ENCODE results near the gene HTR1D. TPM values are rescaled to one million over a fixed set of nuclear protein-coding genes. Genes with fewer than 3 reads are reported as not detected.

Gene HTR1D
- total RNA-seq, 1 donor from 2014 or later = not detected

DNA sequence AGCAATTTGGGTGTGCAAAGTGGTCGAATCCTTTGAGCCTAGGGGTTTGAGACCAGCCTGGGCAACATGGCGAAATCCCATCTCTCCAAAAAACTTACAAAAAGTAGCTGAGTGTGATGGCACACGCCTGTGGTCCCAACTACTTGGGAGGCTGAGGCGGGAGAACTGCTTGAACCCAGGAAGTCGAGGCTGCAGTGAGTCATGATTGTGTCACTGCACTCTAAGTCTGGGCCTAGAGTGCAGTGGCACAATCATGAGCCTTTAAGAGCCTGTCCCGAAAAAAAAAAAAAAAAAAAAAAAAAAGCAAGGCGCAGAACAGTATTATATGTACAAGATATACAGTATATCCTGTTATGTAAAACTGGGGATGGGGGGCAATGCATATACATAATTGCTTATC is 25.1 kb upstream of the HTR1D start:
- no peak overlapping the region for H3K4me3 ChIP-seq
- no peaks in the 10 kb centered on the region for H3K36me3 ChIP-seq
- no peak for TF ChIP-seq POLR2AphosphoS5 (IDR thresholded peaks at IDR 0.05; ENCODE audit: insufficient read depth in 1 of 2, low read depth in 1 of 2)
- TF ChIP-seq, protein P1, sequence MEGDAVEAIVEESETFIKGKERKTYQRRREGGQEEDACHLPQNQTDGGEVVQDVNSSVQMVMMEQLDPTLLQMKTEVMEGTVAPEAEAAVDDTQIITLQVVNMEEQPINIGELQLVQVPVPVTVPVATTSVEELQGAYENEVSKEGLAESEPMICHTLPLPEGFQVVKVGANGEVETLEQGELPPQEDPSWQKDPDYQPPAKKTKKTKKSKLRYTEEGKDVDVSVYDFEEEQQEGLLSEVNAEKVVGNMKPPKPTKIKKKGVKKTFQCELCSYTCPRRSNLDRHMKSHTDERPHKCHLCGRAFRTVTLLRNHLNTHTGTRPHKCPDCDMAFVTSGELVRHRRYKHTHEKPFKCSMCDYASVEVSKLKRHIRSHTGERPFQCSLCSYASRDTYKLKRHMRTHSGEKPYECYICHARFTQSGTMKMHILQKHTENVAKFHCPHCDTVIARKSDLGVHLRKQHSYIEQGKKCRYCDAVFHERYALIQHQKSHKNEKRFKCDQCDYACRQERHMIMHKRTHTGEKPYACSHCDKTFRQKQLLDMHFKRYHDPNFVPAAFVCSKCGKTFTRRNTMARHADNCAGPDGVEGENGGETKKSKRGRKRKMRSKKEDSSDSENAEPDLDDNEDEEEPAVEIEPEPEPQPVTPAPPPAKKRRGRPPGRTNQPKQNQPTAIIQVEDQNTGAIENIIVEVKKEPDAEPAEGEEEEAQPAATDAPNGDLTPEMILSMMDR (IDR thresholded peaks at IDR 0.05) = no peak
- no peak for TF ChIP-seq POLR2A (IDR thresholded peaks at IDR 0.05)
- DNase-seq (ENCODE audit: extremely low spot score in 2 of 2) = no peak
- intact Hi-C loops (cut with DNase I) = no loop called here
- H3K27ac ChIP-seq = no peak overlapping the region
- no peaks in the 10 kb centered on the region for H3K27me3 ChIP-seq
- no peaks in the 10 kb centered on the region for H3K9me3 ChIP-seq
- no peaks in the 10 kb centered on the region for H3K4me1 ChIP-seq

DNA sequence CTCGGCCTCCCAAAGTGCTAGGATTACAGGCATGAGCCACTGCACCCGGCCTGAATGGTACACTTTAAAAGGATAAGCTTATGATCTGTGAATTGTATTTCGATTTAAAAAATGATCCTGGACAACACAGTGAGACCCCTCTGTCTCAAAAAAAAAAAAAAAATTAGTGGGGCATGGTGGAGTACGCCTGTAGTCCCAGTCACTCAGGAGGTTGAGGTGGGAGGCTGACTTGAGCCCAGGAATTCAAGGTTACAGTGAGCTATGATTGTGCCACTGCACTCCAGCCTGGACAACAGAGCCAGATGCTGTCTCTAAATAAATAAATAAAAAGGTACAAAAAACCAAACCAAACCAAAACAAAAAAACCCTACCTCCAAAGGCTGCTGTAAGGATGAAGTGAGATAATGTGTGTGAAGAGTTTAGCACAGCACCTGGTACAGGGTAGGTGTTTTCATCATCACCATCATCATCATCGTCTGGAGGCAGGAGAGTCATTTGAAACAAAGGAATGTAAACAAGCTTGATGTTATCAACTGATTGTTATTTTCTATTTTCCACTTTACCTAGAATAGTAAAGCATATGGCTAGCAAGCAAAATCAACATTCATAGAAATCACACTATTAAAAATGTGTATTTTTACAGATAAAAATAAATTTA is 22.5 kb upstream of the HTR1D start:
- Histone ChIP-seq H3K4me3 (no peak overlapping the region), H3K9me3 (no peaks in the 10 kb centered on the region), H3K36me3 (no peaks in the 10 kb centered on the region), H3K27ac (no peak overlapping the region), H3K27me3 (no peaks in the 10 kb centered on the region), H3K4me1 (no peaks in the 10 kb centered on the region)
- TF ChIP-seq POLR2A (IDR thresholded peaks at IDR 0.05) = no peak
- TF ChIP-seq, protein P1 (IDR thresholded peaks at IDR 0.05) = no peak
- no peak for DNase-seq (ENCODE audit: extremely low spot score in 2 of 2)
- intact Hi-C loops (cut with DNase I) = no loop called here

DNA sequence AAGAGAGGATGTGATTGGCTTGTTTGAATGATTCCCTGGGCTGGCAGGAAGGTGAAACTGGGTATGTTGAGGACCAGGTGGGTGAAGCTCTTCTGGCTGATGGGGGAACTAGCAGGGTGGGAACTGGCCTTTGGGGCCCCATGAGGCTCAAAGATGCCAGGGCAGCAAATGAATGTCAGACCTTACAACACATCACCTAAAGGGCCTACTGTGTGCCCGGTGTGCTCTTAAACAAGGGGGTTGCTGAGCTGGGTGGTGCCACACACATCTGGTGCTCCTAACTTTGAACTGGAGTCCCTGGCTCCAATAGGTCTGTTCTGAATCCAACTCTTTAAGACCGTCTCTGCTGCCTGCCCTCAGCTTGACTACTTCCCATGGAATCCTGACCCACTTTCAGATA is 21.3 kb upstream of the HTR1D start:
- Histone ChIP-seq H3K27ac (no peak overlapping the region), H3K36me3 (no peaks in the 10 kb centered on the region), H3K4me3 (no peak overlapping the region), H3K27me3 (no peaks in the 10 kb centered on the region), H3K4me1 (no peaks in the 10 kb centered on the region), H3K9me3 (no peaks in the 10 kb centered on the region)
- intact Hi-C loops (cut with DNase I) = no loop called here
- no peak for DNase-seq (ENCODE audit: extremely low spot score in 2 of 2)
- TF ChIP-seq POLR2A (IDR thresholded peaks at IDR 0.05) (no peak), POLR2AphosphoS5 (IDR thresholded peaks at IDR 0.05; ENCODE audit: insufficient read depth in 1 of 2, low read depth in 1 of 2) (no peak)
- TF ChIP-seq, protein P1 (IDR thresholded peaks at IDR 0.05) = no peak

DNA sequence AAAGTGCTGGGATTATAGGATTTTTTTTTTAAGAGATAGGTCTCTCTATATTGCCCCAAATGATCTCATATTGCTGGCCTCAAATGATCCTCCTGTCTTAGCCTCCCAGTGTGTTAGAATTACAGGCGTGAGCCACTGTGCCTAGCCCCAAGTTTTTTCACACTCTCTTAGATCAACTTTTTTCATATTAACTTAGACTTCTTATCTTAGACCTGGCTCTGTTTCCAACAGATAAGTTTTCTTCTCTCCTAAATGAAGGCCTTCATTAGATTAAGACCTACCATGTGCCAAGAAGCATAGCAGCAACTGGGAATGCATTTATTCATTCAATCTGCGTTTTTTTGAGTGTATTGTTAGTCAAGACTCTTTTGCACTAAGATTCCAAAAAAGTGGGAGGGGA is 20.2 kb upstream of the HTR1D start:
- no peak overlapping the region for H3K27ac ChIP-seq
- no peaks in the 10 kb centered on the region for H3K9me3 ChIP-seq
- TF ChIP-seq POLR2AphosphoS5 (IDR thresholded peaks at IDR 0.05; ENCODE audit: insufficient read depth in 1 of 2, low read depth in 1 of 2) (no peak), POLR2A (IDR thresholded peaks at IDR 0.05) (no peak)
- TF ChIP-seq, protein P1 (IDR thresholded peaks at IDR 0.05) = no peak
- no peaks in the 10 kb centered on the region for H3K27me3 ChIP-seq
- no peak overlapping the region for H3K4me3 ChIP-seq
- intact Hi-C loops (cut with DNase I) = no loop called here
- H3K36me3 ChIP-seq = no peaks in the 10 kb centered on the region
- DNase-seq (ENCODE audit: extremely low spot score in 2 of 2) = no peak
- H3K4me1 ChIP-seq = no peaks in the 10 kb centered on the region

DNA sequence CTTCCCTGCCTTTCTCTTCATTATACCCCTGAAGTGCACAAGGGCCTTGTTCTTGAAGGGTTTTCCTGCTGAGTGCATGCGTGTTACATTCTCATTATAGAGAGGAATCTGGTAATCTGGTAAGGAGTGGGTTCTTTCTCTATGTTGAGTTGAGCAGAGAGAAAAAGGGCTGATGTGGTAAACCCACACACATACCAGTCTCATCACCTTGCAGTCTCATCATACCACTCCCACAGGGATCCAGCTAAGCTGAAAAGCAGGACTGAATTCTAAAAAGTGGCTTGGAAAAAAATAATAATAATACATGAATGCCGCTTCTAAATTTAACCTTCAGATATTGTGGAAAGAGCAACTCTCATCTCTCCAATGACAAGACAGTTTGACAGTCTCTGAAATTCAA is 10.5 kb upstream of the HTR1D start:
- no peak overlapping the region for H3K4me3 ChIP-seq
- TF ChIP-seq POLR2A (IDR thresholded peaks at IDR 0.05) (no peak), POLR2AphosphoS5 (IDR thresholded peaks at IDR 0.05; ENCODE audit: insufficient read depth in 1 of 2, low read depth in 1 of 2) (no peak)
- TF ChIP-seq, protein P1 (IDR thresholded peaks at IDR 0.05) = no peak
- H3K36me3 ChIP-seq = no peaks in the 10 kb centered on the region
- no peaks in the 10 kb centered on the region for H3K9me3 ChIP-seq
- H3K27ac ChIP-seq = no peak overlapping the region
- H3K4me1 ChIP-seq = peaks cover 7% of the 10 kb centered on the region
- no peaks in the 10 kb centered on the region for H3K27me3 ChIP-seq
- intact Hi-C loops (cut with DNase I) = no loop called here
- DNase-seq (ENCODE audit: extremely low spot score in 2 of 2) = no peak
